Osteocyte (in vitro differentiated cells): ENCODE results near the gene RNF212. TPM values are rescaled to one million over a fixed set of nuclear protein-coding genes. Genes with fewer than 3 reads are reported as not detected.

Experiments
- DNase-seq: peaks from one replicate; pipeline ENCODE4 v3.0.0; 2021; ENCODE audit warnings: mixed read lengths; ENCODE audit not compliant: unreplicated experiment; ENCODE audit errors: extremely low spot score
- H3K27ac Mint-ChIP-seq: one replicate; pipeline ENCODE4 v1.8.0; 2021; ENCODE audit warnings: mild to moderate bottlenecking, mixed read lengths; ENCODE audit not compliant: unreplicated experiment
- H3K27me3 Mint-ChIP-seq: one replicate; pipeline ENCODE4 v1.8.0; 2021; ENCODE audit warnings: mixed read lengths; ENCODE audit not compliant: unreplicated experiment
- H3K36me3 Mint-ChIP-seq: one replicate; pipeline ENCODE4 v1.8.0; 2021; ENCODE audit warnings: mixed read lengths; ENCODE audit not compliant: unreplicated experiment
- H3K4me1 Mint-ChIP-seq: one replicate; pipeline ENCODE4 v1.8.0; 2021; ENCODE audit warnings: mixed read lengths; ENCODE audit not compliant: unreplicated experiment
- H3K4me3 Mint-ChIP-seq: one replicate; pipeline ENCODE4 v1.8.0; 2021; ENCODE audit warnings: mild to moderate bottlenecking, moderate library complexity, mixed read lengths; ENCODE audit not compliant: unreplicated experiment
- H3K9me3 Mint-ChIP-seq: one replicate; pipeline ENCODE4 v1.8.0; 2021; ENCODE audit warnings: mixed read lengths; ENCODE audit not compliant: unreplicated experiment
- total RNA-seq: library from RNA; stranded (reverse); gene quantifications from 2 replicates; pipeline ENCODE4 v1.2.1, GENCODE V29; 2021
- TF ChIP-seq, protein P1 (sequence below): fragments of 200-600 bp; sonication (generic); IDR thresholded peaks from 2 replicates; pipeline ENCODE4 v1.5.0; 2021; ENCODE audit warnings: antibody characterized with exemption, mild to moderate bottlenecking, moderate library complexity

RNF212 gene
- total RNA-seq, 1 donor from 2014 or later: 3.8 TPM

DNA sequence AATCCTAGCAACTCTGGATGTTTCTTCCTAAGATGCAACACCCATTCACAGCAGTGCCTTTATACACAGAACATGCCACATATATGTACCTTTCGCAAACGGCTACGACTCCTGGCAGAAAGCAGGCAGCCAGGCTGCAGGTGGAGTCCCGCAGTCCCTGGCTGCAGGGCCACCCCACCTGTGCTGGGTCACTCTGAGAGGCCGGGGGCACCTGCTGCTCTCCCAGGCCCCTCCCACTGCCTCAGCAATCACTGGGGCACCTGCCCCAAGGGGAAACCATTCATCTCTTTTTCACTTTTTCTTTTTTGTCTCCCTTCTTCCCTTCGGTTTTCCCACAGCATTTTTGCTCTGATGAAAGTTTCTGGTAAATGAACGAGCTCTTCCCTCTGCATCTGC, 28.0 kb downstream of the RNF212 start:
- no peak overlapping the region for H3K4me3 Mint-ChIP-seq
- DNase-seq: no peak
- H3K4me1 Mint-ChIP-seq: peaks cover 12% of the 10 kb centered on the region
- H3K27ac Mint-ChIP-seq: no peak overlapping the region
- peaks cover 30% of the 10 kb centered on the region for H3K27me3 Mint-ChIP-seq
- TF ChIP-seq, protein P1, sequence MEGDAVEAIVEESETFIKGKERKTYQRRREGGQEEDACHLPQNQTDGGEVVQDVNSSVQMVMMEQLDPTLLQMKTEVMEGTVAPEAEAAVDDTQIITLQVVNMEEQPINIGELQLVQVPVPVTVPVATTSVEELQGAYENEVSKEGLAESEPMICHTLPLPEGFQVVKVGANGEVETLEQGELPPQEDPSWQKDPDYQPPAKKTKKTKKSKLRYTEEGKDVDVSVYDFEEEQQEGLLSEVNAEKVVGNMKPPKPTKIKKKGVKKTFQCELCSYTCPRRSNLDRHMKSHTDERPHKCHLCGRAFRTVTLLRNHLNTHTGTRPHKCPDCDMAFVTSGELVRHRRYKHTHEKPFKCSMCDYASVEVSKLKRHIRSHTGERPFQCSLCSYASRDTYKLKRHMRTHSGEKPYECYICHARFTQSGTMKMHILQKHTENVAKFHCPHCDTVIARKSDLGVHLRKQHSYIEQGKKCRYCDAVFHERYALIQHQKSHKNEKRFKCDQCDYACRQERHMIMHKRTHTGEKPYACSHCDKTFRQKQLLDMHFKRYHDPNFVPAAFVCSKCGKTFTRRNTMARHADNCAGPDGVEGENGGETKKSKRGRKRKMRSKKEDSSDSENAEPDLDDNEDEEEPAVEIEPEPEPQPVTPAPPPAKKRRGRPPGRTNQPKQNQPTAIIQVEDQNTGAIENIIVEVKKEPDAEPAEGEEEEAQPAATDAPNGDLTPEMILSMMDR: no peak
- H3K9me3 Mint-ChIP-seq: no peaks in the 10 kb centered on the region
- H3K36me3 Mint-ChIP-seq: no peaks in the 10 kb centered on the region

DNA sequence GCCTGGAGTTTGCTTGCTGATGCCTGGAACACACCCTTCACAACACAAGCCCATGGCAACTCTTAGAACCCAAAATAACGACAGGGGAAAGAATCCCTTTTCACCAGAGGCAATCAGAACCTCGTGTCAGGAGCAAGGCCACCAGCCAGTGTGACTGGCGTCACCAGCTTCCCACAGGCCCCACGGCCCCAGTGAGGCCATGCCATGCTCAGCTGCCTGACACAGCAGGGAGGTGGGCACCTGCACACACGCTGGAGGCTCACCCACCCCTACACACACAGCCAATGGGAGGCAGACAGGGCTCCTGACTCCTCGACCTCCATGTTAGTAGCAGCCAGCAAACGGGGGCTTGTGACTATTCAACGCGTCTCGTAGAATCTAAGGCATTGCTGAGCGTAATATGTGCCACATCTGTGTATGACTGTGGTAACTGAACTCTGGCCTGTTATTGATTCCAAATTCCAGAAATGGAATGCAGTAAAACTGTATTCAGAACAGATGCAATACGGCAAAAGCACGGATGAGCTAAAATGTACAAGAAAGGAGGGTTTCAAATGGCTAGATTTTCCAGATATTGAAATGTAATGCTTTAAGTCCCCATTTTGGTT, 28.5 kb downstream of the RNF212 start:
- H3K4me1 Mint-ChIP-seq: peaks cover 12% of the 10 kb centered on the region
- DNase-seq: no peak
- H3K27ac Mint-ChIP-seq: no peak overlapping the region
- peaks cover 31% of the 10 kb centered on the region for H3K27me3 Mint-ChIP-seq
- TF ChIP-seq, protein P1: no peak
- H3K9me3 Mint-ChIP-seq: no peaks in the 10 kb centered on the region
- no peaks in the 10 kb centered on the region for H3K36me3 Mint-ChIP-seq
- no peak overlapping the region for H3K4me3 Mint-ChIP-seq

DNA sequence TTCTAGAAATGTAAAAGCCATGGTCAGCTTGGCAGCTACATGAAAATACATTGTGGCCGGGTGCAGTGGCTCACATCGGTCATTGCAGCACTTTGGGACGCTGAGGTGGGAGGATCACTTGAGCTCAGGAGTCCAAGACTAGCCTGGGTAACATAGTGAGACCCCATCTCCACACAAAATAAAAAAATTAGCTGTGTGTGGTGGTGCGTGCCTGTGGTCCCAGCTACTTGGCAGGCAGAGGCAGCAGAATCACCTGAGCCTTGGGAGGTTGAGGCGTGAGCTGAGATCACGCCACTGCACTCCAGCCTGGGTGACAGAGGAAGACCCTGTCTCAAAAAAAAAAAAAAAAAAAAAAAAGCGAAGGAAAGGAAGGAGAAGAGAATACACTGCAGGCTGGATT, 29.0 kb downstream of the RNF212 start:
- Mint-ChIP-seq H3K36me3 (no peaks in the 10 kb centered on the region), H3K27ac (no peak overlapping the region), H3K4me3 (no peak overlapping the region), H3K4me1 (peaks cover 12% of the 10 kb centered on the region), H3K9me3 (no peaks in the 10 kb centered on the region), H3K27me3 (peaks cover 32% of the 10 kb centered on the region)
- DNase-seq: no peak
- TF ChIP-seq, protein P1: no peak

DNA sequence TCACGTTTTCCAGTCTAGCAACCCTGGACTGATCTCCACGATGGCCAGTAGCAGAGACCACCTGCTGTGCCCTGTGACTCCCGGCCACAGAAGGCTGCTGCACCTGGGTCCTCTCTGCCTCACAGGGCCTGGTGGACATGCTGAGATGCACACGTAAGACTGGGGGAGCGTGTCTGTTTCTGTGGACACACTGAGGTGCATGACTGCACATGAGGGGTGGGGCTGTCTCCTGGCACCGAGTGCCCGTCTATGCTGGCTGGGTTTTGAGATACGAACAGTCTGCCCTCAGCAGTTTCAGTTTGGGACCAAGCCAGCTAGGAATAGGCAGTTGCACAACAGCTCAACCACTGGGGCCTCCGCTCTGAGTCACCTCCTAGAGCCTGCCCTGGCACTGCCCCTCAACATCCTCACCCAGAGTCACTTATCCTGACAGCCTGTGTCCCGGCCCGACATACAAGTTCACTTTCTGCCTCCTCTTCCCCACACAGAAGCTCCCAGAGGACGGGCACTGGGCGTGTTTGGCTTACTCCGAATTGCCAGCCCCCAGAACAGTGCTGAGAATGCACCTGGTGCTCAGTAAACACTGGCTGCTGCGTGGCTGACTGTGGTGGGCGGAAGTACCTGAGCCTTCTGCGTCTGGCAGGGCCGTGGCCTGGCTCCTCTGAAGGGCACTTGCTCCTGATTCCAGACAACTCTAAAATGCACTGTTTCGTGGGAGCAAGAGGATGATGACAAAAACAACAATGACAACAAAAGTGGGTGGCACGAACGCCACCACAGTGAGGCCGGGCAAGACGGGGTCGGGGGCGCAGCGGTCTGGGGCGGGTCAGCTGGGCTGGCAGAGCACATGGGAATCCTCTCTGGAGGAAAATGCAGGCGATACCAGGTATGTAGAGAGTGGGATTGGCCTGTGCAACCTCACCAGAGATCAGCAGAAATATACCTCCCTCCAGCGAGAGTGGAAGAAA, 30.9 kb downstream of the RNF212 start:
- Mint-ChIP-seq H3K4me3 (no peak overlapping the region), H3K27ac (peak overlapping the region; percentile 55), H3K36me3 (no peaks in the 10 kb centered on the region), H3K4me1 (peaks cover 12% of the 10 kb centered on the region), H3K27me3 (peaks cover 26% of the 10 kb centered on the region), H3K9me3 (no peaks in the 10 kb centered on the region)
- TF ChIP-seq, protein P1: no peak
- DNase-seq: no peak

DNA sequence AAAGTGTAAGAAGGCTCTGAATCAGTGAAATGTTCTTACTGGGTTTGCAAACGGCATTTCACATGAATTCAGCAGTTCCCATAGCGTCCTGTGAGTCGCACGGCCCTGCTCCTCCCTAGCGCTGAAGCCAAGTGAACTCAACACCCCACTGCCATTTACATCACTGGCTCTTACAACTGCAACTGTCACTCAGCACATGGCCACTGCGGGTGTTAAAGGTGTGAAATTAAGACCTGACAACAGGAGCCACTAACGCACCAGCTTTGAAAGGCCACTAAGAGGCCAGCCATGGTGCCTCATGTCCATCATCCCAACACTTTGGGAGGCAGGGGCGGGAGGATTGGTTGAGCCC, 31.7 kb downstream of the RNF212 start:
- no peaks in the 10 kb centered on the region for H3K36me3 Mint-ChIP-seq
- peaks cover 26% of the 10 kb centered on the region for H3K27me3 Mint-ChIP-seq
- no peak for DNase-seq
- H3K27ac Mint-ChIP-seq: no peak overlapping the region
- TF ChIP-seq, protein P1: no peak
- H3K9me3 Mint-ChIP-seq: no peaks in the 10 kb centered on the region
- H3K4me1 Mint-ChIP-seq: peaks cover 12% of the 10 kb centered on the region
- no peak overlapping the region for H3K4me3 Mint-ChIP-seq
